Activated gamma-delta T cell treated with anti-CD3 and anti-CD28 coated beads, Interleukin-2, amount 50 U/mL, for 16 hours (primary cell): ENCODE measurements around the gene TBX20.

Experiments used
- DNase-seq: peaks from one replicate; pipeline ENCODE4 v3.0.0-alpha.2; 2020; ENCODE audit warnings: low read depth

The TBX20 gene, protein sequence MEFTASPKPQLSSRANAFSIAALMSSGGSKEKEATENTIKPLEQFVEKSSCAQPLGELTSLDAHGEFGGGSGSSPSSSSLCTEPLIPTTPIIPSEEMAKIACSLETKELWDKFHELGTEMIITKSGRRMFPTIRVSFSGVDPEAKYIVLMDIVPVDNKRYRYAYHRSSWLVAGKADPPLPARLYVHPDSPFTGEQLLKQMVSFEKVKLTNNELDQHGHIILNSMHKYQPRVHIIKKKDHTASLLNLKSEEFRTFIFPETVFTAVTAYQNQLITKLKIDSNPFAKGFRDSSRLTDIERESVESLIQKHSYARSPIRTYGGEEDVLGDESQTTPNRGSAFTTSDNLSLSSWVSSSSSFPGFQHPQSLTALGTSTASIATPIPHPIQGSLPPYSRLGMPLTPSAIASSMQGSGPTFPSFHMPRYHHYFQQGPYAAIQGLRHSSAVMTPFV

DNA sequence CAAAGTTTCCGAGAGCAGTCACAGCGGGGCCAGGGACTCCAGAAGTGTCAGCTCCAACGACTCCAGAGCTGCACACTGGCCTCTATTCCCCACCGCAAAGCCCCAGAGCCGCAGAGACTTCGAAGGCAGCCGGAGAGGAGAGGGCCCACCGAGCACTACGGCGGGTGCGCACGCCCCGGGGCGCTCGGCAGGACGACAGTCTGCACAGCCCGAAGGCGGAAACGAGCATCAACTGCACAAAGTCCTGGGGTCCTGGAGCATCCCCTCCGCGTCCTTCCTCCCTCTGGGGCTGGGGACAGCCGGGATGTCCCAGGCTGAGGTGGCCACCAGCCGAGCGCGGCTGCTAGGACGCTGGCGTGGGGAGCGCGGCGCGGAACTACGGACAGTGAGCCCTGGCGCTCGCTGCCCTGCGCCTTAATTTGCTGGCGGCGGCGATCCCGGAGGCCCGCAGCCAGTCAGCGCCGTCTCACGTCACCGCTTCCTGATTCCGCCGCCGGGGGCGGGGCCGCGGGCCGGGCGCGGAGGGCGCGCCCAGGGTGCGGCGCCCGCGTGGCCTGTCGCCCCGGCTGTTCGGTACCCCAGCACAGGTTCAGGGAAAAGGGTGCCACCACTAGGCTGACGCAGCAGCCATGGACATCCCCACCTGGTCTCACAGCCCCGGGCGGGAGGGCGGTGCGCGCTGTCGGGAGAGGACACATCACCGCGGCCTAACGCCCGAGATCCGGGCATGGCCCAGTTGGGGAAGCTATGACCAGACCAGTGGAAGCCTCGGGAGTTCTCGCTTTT is at the start of gene TBX20:
TBX20 (minus strand) TSS at position 391 of the 786 bp plus-strand sequence. CDS start 480 bp downstream, outside the sequence.
- no peak for DNase-seq

DNA sequence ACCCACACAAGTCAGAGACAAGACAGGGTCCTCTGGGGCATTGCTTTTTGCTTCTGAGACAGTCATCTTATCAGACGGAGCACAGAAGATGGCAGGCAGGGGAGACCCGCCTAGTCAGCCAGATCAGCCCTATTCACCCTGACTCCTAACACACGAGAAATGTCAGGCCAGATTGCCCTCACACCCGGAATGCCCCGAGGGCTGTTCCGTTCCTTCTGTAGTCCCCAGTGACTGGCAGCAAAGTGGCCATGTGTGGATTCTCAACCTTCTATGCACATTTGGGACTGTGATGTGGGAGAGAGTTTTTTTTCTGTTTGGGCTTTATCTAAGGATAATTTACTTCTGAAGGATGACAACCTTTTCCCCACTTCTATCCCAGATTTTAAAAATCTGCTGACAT is 35.5 kb upstream of the TBX20 start:
- no peak for DNase-seq

DNA sequence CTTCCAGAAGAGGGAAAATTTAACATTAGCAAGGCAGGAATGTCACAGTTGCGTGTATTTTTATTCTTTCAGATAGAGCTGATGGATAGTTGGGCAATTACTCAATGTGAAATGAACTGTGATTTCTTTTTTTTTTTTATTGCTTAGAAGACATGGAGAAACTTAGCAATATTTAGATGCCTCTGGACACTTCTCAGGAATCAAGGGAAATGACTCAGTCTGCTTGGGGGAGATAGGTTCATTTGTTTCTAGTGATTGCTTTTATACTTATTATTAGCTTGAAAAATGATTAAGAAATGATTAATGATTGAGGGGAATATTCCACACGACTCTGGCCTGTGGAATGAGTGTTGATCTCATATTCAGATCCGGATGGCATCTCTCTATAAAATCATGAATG is 33.1 kb upstream of the TBX20 start:
- DNase-seq: no peak

DNA sequence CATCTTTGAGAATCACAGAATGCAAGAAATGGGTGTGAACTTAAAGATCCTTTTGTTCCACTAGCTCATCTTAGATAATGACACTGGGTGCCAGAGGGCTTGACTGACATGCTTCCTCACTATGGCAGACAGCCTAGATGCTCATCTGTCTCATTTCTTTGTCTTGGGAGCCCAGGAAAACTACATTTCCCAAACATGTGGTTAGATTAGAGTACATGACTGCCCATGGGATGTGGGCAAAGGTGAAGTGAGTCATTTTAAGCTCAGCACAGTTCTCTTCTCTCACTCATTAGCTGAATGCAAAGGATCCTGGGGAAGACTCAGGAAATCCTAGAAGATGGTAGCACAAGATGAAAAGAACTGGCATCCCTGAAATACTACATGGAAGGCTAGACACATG is 32.5 kb upstream of the TBX20 start:
- no peak for DNase-seq

DNA sequence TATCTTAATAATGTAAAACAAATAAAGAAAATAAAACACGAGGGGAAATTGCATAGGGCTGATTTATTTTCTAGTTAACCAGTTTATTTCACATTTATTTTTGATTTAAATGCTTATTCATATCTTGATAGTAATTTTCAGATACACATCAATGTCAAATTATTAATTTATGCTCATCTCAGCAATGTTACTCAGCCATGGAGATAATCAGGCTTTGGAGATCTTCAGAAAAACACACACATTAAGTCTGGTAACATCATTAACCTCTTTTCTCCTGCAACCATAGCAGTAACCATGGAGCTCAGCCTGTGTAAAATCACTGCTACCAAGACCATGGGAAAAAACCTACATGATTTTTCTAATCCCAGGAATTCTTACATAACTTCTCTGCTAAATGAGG is 31.9 kb upstream of the TBX20 start:
- DNase-seq: no peak

DNA sequence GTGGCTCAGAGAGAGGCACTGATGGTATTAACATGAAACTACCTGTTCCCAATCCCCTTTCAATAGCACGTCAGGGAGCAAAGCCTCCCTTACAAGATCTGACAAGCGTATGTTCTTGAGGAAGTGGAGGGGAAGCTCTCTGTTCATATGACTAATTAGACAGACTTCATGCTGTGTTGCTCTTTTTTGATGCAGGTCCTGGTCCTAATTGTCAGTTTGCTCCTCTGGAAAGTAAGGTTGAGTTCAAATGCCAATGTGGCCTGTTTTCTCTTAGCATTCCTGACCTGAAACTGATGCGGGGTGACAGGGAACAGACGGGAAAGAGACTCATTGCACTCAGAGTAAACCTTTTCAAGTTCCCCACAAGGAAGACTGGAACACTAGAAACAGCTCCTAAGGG is 27.0 kb upstream of the TBX20 start:
- no peak for DNase-seq

DNA sequence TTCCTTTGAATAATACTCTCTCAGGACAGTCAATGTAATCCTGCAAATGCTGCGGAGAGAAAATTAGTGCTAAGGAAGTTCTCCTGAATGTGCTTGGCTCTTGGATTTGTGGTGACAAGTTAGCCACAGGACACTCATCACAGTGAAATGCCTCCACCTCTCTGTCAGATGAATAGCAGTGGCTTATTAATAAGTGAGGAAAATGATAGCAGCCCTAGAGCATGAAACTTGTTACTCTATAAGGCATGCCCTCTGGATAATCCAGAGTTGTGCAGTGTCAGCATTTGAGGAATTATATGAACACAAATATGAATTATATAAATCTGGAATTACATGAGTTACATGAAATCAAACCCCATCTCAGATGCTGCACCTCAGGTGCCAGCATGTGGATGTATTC is 23.5 kb upstream of the TBX20 start:
- DNase-seq: no peak

DNA sequence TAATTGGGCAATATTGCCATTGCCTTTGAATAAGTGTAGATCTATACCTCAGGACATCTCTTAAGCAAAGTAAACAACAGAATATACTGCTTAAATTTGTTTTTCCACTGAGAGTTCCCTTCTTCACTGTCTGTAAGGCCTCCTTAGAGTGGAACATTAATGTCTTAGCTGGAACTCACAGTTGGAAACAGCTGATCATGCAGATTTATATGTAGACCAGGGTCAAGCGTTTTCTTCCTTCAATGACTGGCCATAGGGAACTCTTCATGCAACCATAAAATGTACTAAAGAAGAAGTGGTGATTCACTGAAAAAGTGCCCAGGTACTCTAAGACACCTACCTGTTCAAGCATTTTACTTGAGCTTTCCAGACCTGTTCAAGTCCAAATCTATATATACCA is 18.3 kb upstream of the TBX20 start:
- no peak for DNase-seq

DNA sequence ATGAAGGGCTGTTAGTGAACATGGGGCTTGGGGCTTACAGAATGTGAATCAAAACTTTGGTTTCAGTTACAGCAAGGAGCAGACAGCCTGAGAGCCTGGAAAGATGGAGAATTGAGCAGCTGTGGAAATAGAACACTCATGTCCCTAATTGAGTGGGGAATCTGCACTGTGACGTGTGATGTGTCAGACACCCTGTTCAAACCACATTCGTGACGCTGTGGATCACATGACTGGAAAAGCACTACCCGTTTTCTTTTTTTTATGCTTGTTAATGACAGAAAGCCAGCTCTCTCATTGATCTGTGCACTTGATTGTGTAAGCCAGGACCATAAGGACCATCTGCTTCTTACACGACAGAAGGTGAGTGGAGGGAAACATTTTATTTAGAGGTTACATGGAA is 15.1 kb upstream of the TBX20 start:
- DNase-seq: no peak

DNA sequence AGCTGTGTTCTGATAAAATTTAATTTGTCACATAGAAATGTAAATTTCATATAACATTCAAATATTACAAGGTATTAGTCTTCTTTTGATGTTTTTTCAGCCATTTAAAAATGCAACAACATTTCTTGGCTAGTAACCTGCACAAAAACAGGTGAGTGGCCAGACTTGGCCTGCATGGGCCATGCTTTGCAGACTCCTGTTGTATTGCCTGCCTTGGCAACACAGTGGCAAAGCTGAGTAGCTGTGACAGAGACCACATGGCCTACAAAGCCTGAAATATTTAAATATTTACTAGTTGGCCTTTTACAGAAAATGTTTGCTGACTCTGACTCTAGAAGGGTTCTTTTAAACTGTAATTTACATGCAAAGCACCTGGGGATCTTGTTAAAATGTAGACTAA is 13.5 kb upstream of the TBX20 start:
- no peak for DNase-seq

DNA sequence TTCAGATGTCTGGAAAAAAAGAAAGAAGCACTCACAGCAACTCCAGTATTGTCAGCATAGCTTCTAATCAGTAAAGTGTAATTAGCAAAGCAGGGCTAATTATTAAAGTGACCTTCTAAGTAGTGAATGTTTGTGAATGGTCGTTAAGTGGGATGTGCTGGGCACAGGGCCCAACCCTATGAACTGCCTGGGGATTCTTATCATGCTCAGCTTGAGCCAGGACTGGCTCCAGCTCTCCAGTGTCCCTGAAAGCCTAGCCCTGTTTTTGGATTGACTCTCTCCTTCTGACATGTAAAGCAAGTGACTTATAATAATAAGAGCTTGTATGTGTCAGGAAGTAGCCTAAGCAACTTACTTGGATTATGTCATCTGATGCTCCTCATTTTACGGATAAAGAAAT is 9.5 kb upstream of the TBX20 start:
- no peak for DNase-seq

DNA sequence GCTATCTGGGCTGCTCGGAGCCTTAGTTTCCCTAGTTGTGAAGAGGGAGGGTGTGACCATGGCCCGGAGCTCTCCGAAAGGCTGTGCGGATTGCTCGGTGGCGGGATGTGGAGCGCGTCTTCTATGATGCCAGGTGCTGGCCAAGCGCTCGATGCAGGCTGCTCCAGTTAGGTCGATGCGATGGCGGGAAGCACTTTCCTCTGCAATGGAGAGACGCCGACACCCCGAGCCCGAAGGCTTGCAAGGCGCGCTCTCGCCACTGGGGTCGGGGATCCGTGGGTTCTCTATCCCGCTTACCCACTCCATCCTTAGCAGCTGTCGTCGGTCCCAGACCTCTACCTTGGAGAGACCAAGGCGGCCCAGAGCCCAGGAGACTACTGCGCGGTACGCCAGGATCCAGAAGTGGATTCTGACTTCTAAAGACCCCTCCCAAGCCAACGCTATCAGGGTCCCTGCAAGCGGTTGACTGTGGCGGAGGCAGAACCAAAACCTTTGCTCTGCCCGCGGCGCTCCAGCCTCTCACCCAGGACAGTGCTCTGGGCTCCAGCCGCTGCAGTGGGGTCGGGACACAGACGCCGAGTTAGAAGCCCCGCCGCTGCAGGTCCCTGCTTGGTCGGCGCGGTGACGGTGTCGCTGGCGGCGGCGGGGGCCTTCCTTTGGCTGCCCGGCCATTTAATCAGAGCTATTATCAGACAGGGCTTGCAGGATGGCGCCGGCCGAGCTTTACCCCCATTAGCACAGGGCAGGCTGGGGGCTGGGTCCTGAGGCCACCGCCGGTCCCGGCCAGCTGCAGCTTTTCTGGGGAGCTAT is 7.8 kb upstream of the TBX20 start:
- no peak for DNase-seq

DNA sequence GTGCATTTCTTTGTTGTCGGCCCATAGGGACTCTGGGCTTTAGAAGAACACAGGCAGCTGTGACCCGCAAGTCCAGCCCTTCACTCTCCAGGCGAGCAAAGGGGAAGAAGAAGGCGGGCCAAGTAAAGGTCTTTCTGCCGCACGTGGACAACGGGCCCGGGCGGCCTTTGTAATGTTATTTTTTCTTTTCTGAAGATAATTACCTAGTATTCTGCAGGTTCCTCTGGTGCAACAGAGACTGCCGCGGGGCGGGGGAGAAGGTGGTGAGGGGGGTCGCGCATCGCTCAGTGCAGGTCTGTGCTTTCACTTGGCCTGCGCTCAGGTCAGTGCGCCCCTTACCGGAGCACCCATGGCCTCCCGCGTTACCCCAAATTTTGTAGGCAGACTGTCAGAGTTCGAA is 7.1 kb upstream of the TBX20 start:
- no peak for DNase-seq

DNA sequence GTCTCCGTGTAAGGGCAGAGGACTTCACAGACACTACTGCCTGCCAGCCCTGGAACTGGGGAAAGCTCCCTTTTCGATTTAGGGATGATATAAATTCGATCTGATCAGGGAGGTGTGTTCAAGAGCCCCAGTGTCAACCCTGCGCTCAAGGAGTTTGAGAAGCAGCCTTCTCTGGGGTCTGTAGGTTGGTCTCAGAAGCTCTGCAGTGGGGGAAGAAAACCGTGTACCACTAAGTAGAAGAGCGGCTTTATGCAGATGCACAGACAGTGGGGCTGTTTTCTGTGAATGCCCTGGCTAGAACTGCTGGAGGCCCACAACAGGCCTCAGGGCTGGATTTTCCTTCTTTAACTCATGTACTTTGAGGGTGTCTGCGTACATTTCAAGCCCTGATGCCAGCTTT is 6.3 kb upstream of the TBX20 start:
- DNase-seq: no peak

DNA sequence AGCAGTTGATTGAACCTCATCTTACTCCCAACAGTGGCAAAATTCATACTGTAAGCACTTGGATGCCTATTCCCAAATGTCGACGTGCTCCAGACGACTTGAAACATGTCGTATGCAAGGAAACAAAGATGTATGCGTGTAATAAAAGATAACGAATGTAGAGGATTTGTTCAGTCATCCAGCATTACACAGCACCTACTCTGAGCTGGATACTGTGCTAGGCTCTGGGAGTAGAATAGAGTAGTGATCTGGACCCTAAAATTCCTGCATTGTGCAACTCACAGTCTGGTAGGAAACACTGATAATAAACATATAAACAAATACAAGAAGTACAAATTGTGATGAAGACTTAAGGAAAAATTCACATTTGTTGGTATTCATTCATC is 5.6 kb upstream of the TBX20 start:
- no peak for DNase-seq

DNA sequence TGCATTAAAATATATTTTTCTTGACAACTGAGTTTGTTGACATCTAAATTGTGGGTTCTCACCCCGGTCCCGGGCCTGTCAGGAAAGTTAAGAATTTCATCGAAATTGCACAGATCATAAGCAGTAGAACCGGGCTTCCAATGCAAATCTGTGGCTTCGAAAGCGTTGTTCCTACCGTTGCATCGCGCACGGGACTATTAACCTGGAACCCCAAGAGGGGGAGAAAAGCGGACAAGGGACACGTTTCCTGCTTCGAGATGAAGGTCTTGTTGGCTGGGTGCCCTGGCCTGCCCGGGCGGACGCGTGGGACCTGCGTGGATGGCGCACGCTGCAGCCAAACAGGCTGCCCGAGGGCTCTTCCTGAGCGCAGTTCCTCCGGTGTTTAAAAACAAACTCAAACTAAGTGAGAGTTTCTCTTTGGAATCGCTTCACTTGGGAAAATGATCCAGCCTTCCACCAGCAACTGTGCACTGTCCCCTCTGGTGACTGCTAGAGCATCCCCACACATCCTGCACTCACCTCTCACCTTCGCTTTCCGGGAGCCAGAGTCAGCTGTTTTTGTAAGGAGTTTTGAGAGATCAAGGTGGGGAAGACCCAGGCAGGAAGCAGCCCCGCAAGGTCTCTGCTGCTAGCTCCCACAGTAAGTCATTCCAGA is 5.1 kb upstream of the TBX20 start:
- no peak for DNase-seq

DNA sequence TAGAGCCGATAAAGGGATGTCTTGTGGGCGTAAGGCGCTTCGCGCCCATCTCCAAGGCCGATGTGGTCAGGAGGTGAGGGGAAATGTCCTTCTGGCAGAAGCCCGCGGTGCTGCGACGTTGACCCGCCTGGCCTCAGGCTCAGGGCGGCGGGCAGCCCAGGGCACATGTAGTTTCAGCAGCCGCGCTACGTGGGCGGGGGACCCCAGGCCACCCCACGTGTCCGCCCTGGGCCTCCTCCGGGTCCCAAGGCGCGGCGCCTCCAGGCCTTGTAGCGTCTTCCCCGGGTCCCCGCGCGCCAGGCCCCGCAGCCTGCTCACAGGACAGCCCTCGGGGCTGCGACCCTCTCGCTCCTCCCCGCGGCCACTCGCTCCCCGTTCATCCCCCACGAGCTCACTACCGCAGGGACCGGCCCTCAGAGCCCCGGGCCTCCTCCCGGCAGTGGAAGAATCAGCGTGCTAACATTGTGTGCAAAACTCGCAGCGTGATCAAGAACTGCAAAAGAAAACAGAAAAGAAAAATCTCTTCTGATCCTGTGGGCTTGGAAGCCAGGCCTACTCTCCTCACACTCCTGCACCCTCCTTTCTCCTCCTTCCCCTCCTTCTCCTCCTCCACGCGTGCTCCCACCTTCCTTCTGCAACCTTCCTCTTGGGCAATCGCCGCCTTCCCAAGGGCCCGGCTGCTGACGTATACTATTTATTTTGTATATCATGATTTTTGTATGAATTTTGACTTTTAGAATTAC is 4.4 kb upstream of the TBX20 start:
- no peak for DNase-seq

DNA sequence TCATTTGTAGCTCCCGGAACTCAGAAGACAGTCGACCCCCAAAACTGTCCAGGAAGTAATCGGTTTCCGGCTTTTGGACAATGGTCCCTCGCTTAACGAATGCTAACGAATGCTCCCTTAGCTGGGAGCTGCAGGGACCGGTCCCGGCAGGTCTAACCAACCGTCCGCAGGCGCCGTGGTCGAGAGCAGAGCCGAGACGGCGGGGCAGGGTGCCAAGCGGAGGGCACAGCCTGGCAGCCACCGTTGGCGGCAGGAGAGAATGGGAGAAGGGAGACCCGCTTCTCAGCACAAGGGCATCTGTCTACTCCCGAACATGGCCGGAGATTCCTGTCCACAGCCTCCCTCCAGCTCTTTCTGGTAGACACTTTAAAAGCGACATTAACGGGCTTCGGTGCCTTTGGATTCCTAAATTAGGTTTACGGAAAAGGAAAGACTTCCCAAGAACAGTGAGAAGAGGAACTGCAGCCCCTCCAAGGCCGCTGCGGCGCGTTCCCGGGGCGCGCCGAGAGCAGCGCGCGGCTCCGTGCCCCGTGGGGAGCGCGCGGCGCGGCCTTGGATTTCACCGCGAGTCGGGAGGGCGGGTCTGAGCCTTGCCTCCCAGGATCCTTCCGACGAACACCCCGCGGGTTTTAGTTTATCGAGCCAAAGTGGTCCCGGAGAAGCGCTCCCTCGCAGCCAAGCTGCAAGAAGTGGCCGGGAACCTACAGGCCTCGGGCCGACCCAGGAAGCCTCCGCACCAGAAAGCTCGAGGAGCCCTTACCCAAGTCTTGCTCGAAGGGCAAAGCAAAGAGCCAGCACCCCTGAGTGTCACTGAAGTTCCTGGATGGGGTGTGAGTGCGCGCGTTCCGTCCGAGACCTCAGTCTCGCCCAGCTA is 3.6 kb upstream of the TBX20 start:
- no peak for DNase-seq

DNA sequence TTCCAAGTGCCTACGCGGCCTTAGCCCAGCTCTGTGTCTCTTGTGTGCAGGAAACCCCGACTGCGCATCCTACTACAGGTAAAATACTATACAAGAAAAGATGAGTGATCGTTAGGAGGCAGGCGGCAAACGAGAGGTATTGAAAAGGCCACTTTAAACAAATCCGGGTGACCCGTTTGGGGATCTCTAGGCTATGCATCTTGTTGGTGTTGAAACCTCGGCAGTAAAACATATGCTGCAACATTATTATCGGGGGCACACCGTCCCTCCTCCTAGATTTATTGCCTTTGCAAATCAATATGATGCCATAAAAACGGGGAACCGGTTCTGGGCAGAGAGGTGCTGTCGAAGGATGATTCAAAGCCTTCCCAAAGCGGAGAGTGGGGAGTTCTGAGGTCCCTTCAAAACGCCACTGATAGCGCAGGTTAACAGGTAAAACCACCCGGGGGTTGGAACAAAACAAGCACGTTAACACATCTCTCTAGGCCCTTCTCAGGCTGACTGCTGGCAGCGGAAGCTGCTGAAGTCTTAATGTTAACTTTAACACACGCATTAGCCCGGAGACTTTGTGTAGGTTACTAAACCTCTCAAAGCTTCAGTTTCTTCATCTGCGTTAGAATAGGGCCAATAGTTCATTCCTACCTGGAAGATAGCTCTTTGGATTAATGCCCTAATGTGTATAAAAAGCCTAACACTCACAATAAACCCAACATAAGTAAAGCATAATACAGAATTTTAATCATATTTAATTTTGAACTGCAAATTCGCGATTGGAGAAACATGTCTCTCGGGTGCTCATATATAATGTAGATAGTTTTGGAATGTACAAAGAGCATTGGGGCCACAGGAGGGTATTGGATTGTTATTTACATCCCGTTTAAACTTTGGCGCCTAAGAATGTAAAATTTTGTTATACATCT is 2.6 kb upstream of the TBX20 start:
- no peak for DNase-seq
